Endometrium (tissue), 2 donors: ENCODE results near the gene PAM16.
"Not testable (repeated sequence)": the region's sequence is repeated elsewhere in the genome, so short reads cannot be mapped to it uniquely, and the experiment has no call there.

ENCODE experiments used
- FAIRE-seq: peaks from 2 replicates; lab custom pipeline; 2012; peaks lifted over from hg19 to GRCh38; lab: Jason Lieb, UNC
- donor health status: control.
- donor health status: control.

PAM16 gene

GRCh38 chr16:4352843-4353242 lies 1.7 kb upstream of the PAM16 start:
- no peak for FAIRE-seq

GRCh38 chr16:4351880-4352279 lies 759 bp upstream of the PAM16 start:
- FAIRE-seq = no peak

- FAIRE-seq = no peak
These were observed 745 bp downstream of the PAM16 start for GRCh38 chr16:4350365-4350786.

GRCh38 chr16:4349332-4349731 lies 1.8 kb downstream of the PAM16 start:
- FAIRE-seq = no peak

GRCh38 chr16:4347765-4348509 lies 3.2 kb downstream of the PAM16 start:
- FAIRE-seq = no peak

- FAIRE-seq = no peak
These were observed 4.1 kb downstream of the PAM16 start for GRCh38 chr16:4347010-4347409.

- no peak for FAIRE-seq
These were observed 5.0 kb downstream of the PAM16 start for GRCh38 chr16:4345836-4346781.

GRCh38 chr16:4344983-4345835 lies 5.9 kb downstream of the PAM16 start:
- FAIRE-seq = no peak

- not testable (repeated sequence) for FAIRE-seq
These were observed 6.7 kb downstream of the PAM16 start for GRCh38 chr16:4344300-4344982.

- FAIRE-seq = no peak
These were observed 8.0 kb downstream of the PAM16 start for GRCh38 chr16:4342866-4343744.

GRCh38 chr16:4341250-4341649 lies 9.9 kb downstream of the PAM16 start:
- FAIRE-seq = no peak

- FAIRE-seq = no peak
These were observed 10.7 kb downstream of the PAM16 start for GRCh38 chr16:4340443-4340842.

GRCh38 chr16:4339909-4340308 lies 11.2 kb downstream of the PAM16 start:
- no peak for FAIRE-seq

- no peak for FAIRE-seq
These were observed 11.7 kb downstream of the PAM16 start for GRCh38 chr16:4339455-4339854.

GRCh38 chr16:4338712-4339299 lies 12.3 kb downstream of the PAM16 start:
- FAIRE-seq = no peak

- FAIRE-seq = no peak
These were observed 13.0 kb downstream of the PAM16 start for GRCh38 chr16:4338125-4338582.

GRCh38 chr16:4337540-4338088 lies 13.5 kb downstream of the PAM16 start:
- FAIRE-seq = no peak

GRCh38 chr16:4336701-4337539 lies 14.2 kb downstream of the PAM16 start:
- no peak for FAIRE-seq
